Upper lobe of left lung (tissue), 4 donors: Measurements from ENCODE around the gene RBPJL.

ENCODE experiments used
- CTCF ChIP-seq, 6 experiments: fragments of 450-650 bp in 4 of 6; fragments of 200-600 bp in 2 of 6; sonication (generic) in 2 of 6; IDR thresholded peaks; one replicate each; pipeline ENCODE4 v1.5.1; 2016 to 2019; ENCODE audit warnings: antibody characterized with exemption in 6 of 6
- EP300 ChIP-seq, 4 donors: sonication (generic); formaldehyde crosslinking; IDR thresholded peaks; one replicate each; pipeline ENCODE4 v1.5.1; 2017; ENCODE audit warnings: antibody characterized with exemption in 4 of 4, control low read depth in 2 of 4
- POLR2A ChIP-seq, 4 donors: fragments of 450-650 bp; IDR thresholded peaks; one replicate each; pipeline ENCODE4 v1.5.1; 2016 to 2017; ENCODE audit warnings: antibody characterized with exemption in 4 of 4, mild to moderate bottlenecking in 2 of 4
- POLR2AphosphoS5 ChIP-seq, 2 donors: sonication (generic); formaldehyde crosslinking; IDR thresholded peaks; one replicate each; pipeline ENCODE4 v1.5.1; 2017; ENCODE audit warnings: antibody characterized with exemption in 2 of 2

GRCh38 chr20:45291526-45291925, 15.1 kb upstream of the RBPJL start:
- TF ChIP-seq CTCF (IDR thresholded peaks at IDR 0.05): no peak
- no peak for TF ChIP-seq POLR2AphosphoS5 (IDR thresholded peaks at IDR 0.05)
- TF ChIP-seq EP300 (IDR thresholded peaks at IDR 0.05): no peak
- no peak for TF ChIP-seq POLR2A (IDR thresholded peaks at IDR 0.05)
